ENCODE results near the gene MYOCD. TPM values are rescaled to one million over a fixed set of nuclear protein-coding genes. Genes with fewer than 3 reads are reported as not detected.

MYOCD gene
- total RNA-seq, 4 donors from 2014 or later = 0.34 to 2.8 (median 0.78) TPM

GRCh38 chr17:12637015-12637414, 28.7 kb upstream of the MYOCD start:
- DNase-seq (ENCODE audit: low spot score in 2 of 2) = no peak

GRCh38 chr17:12637745-12638651, 27.7 kb upstream of the MYOCD start:
- no peak overlapping the region for H3K27ac ChIP-seq
- H3K9me3 ChIP-seq = no peaks in the 10 kb centered on the region
- TF ChIP-seq CTCF (IDR thresholded peaks at IDR 0.05) (no peak), POLR2A (IDR thresholded peaks at IDR 0.05) (no peak)
- no peaks in the 10 kb centered on the region for H3K4me1 ChIP-seq
- H3K36me3 ChIP-seq = no peaks in the 10 kb centered on the region
- DNase-seq (ENCODE audit: low spot score in 2 of 2) = no peak
- peaks cover 16% of the 10 kb centered on the region for H3K27me3 ChIP-seq
- no peak overlapping the region for H3K4me3 ChIP-seq
- WGBS = 55% methylated on average over 11 of the region's 11 CpGs

More at GRCh38 chr17:12637015-12637414, 28.7 kb upstream of the MYOCD start:
- H3K4me3 ChIP-seq = no peak overlapping the region
- H3K4me1 ChIP-seq = no peaks in the 10 kb centered on the region
- TF ChIP-seq POLR2A (IDR thresholded peaks at IDR 0.05) (no peak), CTCF (IDR thresholded peaks at IDR 0.05) (no peak)
- no peak overlapping the region for H3K27ac ChIP-seq
- no peaks in the 10 kb centered on the region for H3K9me3 ChIP-seq
- H3K27me3 ChIP-seq = peaks cover 18% of the 10 kb centered on the region
- 18% methylated on average over 2 of the region's 2 CpGs for WGBS
- no peaks in the 10 kb centered on the region for H3K36me3 ChIP-seq

- no peak for DNase-seq (ENCODE audit: low spot score in 2 of 2)
- H3K4me3 ChIP-seq = no peak overlapping the region
- WGBS = 93% methylated on average over 2 of the region's 2 CpGs
- TF ChIP-seq EP300 (IDR thresholded peaks at IDR 0.05) = no peak
- no peak for TF ChIP-seq CTCF (IDR thresholded peaks at IDR 0.05)
- no peak for TF ChIP-seq POLR2AphosphoS5 (IDR thresholded peaks at IDR 0.05)
- no peak for TF ChIP-seq POLR2A (IDR thresholded peaks at IDR 0.05)
- H3K27ac ChIP-seq = no peak overlapping the region
- H3K27me3 ChIP-seq = peaks cover 3% of the 10 kb centered on the region
- no peaks in the 10 kb centered on the region for H3K4me1 ChIP-seq
- no peaks in the 10 kb centered on the region for H3K9me3 ChIP-seq
- no peaks in the 10 kb centered on the region for H3K36me3 ChIP-seq
These were observed 25.3 kb upstream of the MYOCD start for GRCh38 chr17:12640364-12640763.

GRCh38 chr17:12641084-12641483, 24.6 kb upstream of the MYOCD start:
- H3K4me1 ChIP-seq = no peaks in the 10 kb centered on the region
- 74% methylated on average over 2 of the region's 2 CpGs for WGBS

More at GRCh38 chr17:12641084-12641483, 24.6 kb upstream of the MYOCD start:
- Histone ChIP-seq H3K4me3 (no peak overlapping the region), H3K36me3 (no peaks in the 10 kb centered on the region), H3K27ac (no peak overlapping the region), H3K9me3 (no peaks in the 10 kb centered on the region), H3K27me3 (no peaks in the 10 kb centered on the region)
- no peak for DNase-seq (ENCODE audit: low spot score in 2 of 2)
- TF ChIP-seq POLR2AphosphoS5 (IDR thresholded peaks at IDR 0.05) (no peak), EP300 (IDR thresholded peaks at IDR 0.05) (no peak), CTCF (IDR thresholded peaks at IDR 0.05) (no peak), POLR2A (IDR thresholded peaks at IDR 0.05) (no peak)

All from suprapubic skin (tissue), 4 donors.